Head of caudate nucleus (tissue), 42 donors: ENCODE results near the gene WDR76.

Experiments
- DNase-seq, 42 donors: peaks; one replicate each; pipeline versions ENCODE4 v3.0.0 to v3.0.0-alpha.2; 2020 to 2021; ENCODE audit warnings: mixed read lengths in 7 of 42
- intact Hi-C: fragments of 100-400 bp; cut with DNase I; formaldehyde crosslinking; loops from one replicate; pipeline ENCODE4 v1.15.0; 2022

Gene WDR76

DNA sequence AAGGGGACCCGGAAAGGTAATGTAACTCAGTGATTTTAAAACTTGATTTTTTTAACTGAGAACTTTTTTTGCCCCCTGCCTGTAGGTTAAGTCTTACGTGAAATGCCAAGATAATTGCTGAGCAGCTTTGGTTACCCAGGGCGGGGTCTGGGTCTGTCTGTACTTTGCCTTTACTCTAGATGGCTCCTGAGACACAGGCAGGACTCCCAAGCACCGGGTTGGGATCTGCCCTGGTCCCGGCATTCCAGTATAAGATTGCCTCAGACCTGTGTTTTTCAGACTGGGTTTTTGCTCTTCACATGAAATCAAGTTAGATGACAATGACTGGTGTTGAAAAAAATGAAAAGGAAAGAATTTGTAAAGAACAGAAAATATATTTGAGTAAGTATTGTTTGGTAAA, 40.3 kb downstream of the WDR76 start:
- intact Hi-C loops, result no loop called here
- DNase-seq, result no peak

DNA sequence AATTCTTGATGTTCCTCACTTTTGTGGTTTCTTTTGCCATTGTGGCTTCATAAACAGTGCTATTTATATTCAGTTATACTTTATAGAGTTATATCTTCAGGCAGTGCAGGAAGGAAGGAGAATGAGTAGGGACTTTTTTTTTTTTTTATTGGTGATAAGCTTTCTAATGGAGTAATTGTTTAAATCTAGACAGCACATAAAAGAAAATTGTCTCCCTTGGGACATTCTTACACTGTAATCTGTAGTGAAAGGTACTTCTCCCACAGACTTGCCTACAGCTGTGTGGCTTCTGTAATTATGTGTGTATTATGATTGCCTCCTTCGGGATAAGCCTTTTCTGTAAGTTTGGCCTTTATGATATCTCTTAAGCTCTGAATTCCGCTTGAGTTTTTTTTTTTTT, 41.6 kb downstream of the WDR76 start:
- intact Hi-C loops, result no loop called here
- no peak for DNase-seq

DNA sequence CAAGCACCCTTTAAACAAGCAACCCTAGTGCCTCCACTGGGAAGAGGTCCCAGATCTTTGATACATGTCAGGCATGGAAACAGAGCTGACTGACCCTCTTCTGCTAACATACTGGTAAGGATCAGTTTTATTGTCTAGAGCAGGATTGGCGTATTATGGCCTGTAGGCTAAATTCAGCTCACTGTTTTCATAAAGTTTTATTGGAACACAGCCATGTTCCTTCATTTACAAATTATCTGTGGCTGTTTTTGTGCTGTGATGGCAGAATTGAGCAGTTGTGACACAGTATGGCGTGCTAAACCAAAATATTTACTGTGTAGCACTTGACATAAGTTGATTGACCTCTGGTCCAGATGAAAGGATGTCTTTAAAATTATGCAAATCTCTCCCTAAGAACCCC, 45.0 kb downstream of the WDR76 start:
- DNase-seq, result peak in 1 of 42 donors; percentile 14

GRCh38 chr15:43872416-43873020, 45.7 kb downstream of the WDR76 start:
- peak in 41 of 42 donors; percentile 9 to 91 (median 74) for DNase-seq
- intact Hi-C loops, result no loop called here

More for the DNA sequence above, 45.0 kb downstream of the WDR76 start:
- intact Hi-C loops, result no loop called here

DNA sequence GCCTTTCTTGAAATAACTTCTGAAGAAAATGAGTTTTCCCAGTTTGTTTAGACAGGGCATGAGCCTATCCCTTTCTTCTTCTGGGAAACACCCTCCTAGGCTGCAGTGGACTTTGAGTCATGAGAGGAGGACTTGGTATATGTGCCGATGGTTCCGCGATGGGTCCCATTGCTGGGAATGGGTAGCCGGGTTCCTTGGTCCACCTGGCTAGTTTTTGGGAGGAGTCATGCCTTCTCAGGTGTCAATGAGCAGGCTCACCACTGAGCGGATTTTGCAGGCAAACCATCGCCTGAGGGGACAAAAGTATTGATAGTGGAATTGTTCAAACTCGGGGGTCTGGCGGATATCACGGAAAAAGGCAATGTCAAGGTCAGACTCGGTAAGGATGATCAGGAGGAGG, 46.8 kb downstream of the WDR76 start:
- intact Hi-C loops, result no loop called here

DNA sequence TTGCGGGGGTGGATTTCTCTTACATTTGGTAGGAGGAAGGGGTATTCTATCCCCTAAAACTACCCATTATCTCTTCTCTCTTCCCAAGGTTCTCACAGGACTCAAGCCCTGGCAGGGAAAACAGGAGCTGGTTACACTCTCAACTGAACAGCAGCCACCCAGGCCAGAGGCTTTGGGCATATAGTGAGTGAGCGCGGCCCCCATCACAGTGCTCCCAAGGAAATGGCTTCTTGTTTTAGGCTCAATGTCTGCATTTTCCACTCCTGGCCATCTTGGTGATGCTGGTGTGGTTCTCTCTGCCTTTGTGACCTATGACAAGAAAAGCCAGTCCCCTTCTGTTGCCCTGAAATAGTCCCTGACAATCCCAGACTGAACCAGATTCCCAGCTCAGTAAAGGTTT, 50.1 kb downstream of the WDR76 start:
- intact Hi-C loops, result no loop called here
- DNase-seq, result no peak

More for the DNA sequence above, 46.8 kb downstream of the WDR76 start:
- DNase-seq, result no peak

DNA sequence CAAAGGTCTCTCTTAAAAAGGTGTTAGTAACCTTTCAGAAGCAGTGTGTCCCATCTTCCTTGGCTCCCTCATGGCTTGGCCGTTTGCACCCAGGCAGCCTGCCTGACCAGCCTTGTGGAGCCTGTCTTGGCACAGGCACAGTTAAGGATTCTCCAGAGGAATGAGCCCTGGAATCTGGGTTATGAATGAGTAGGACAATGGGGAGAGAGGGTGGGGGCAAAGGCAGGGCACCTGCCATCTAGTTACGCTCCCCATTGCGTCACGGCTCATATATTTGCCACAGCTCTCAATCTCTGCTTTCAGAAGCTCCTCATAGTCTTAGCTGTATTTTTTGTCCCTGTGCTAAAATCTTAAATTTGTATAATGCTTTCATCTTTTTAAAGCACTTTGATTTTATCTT, 50.6 kb downstream of the WDR76 start:
- intact Hi-C loops, result no loop called here
- peak in 1 of 42 donors; percentile 41 for DNase-seq

DNA sequence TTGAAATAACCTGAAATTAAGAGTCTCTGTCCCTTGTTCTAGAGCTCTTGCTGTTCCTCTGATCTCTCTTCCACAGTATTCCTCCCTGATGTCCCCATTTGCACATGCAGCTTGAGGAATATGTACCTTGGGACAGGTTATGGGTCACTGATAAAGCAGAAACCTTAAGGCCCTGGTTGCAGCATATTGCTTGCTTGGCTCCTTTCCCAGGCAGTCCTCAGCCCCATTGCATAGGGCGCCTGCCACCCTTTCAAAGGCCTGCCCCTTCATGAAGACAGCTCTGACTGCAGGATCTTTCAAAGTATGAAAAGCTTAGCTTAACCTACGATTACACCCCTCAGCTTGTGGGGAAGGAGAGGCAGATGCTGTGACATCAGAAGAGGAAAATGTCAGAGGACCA, 51.6 kb downstream of the WDR76 start:
- DNase-seq, result no peak
- intact Hi-C loops, result no loop called here

DNA sequence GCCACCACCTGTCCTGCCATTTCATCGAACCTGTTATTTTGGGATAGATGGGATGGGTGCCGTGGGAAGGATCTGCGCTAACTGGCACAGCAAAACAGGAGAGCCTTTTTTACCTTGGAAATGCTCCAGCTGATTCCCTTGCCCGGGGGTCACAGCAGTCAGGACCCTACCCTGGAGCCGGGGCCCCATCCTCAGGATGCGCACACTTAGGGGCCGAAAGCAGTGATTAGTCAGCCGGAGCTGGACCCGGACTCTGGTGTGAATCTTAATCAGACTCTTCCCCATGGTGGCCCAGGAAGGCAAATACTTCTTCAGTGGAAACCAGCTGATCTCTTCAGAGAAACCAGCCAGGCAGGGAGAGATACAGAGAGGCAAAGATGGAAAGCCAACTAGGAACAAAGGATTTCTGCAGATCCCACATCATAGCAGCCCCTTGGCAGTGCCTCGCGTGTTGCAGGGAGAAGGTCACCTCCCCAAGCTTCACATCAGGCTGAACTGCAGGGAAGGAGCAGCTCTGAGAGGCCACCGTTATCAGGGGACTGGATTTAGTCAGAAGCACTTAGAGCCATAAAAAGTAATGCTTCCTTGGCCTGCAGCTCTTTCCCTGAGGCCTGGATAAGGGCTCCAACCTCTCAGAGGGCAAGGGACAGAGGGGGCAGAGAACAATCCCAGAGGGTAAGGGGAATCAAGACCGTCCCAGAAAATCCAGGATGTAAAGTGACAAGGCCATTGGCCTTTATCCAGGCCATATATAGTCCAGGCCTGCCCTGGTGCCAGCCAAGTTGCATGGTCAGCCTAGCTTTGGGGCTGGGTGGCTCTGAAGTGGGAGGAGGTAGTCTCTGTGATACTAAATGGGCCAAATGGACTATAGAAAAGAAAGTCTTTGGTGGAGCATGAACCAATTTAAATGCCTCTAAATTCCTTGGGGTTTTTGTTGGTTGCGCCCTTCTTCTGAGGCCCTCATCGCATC, 52.9 kb downstream of the WDR76 start:
- intact Hi-C loops, result loop anchor here (10.0 kb wide), 1 partner anchor 615 kb away; no protein-coding TSS in a partner anchor

DNA sequence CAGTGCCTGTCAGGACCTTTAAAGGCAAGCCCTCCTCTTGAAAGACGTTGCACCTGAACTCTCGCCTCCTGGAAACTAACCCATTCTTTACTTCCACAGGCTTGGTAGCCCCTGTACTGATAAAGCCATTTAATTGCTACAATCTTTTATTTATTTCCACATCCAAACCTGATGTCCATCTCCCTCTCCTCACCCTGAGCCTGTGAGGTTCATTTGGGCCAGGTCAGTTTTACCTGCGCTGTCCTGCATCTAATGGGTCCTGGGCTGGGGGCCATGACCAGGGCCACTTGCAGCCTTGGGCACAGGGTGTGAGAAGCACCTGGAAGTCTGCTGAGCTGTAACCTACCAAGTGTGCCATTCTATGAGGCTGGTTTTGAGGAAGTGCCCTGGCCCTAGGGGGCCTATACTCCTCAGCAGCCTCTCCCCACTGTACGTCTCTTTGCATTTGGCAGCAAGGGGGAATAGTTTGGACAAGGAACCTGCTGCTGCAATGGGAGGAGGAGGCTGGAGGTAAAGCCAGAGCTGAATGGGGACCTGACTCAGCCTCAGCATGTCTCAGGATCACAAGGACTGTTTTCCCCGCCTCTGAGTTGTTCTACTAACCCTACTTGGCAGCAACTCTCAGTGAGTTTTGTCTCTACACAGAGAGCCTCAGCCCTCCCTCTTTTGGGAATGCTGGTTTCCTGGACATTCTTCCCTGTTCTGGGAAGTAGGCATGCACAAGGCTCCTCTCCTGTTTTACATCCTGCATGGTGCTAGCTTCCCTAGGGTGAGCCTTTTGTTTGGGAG, 53.8 kb downstream of the WDR76 start:
- intact Hi-C loops, result loop anchor here (10.0 kb wide), 1 partner anchor 614 kb away; no protein-coding TSS in a partner anchor
- DNase-seq, result peak in 3 of 42 donors; percentile 29 to 69 (median 39)

More for the DNA sequence above, 52.9 kb downstream of the WDR76 start:
- DNase-seq, result peak in 1 of 42 donors; percentile 19

DNA sequence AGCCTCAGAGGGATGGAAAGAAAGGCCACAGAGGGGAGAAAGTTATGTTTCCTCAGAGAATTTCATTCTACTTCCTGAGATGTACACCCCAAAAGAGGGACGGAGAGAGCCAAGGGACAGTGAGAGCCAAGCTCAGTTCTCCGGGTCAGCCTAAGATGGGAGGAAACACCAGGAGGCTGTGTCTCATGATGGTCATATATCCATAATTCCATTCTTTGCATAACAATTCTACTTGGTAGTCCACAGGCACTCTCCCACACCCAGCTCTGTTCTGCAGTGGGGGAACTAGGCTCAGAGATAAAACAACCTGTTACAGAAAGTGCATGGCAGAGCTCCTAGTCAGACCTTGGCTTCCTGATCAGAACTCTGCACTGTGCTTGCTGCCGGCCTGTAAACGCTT, 54.4 kb downstream of the WDR76 start:
- intact Hi-C loops, result loop anchor here (10.0 kb wide), 1 partner anchor 614 kb away; no protein-coding TSS in a partner anchor
- DNase-seq, result no peak

DNA sequence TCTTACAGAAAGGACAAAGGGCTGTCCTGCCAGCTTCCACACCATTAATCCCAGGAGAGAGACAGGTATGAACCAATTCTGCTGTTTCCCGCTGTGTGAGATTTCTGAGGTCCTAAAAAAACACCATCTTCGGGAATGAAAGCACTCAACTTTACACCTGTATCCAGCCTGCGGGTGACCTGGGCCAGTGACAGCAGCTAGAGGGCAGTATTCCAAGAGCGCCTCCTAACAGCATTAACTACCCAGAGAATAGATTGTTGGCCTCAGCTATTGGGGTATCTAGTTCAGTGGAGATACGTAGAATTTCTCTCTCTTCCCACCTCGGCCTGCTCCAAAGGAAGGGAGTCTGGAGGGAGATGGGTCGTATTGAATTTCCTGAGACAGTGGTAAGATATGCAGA, 55.1 kb downstream of the WDR76 start:
- DNase-seq, result peak in 7 of 42 donors; percentile 13 to 64 (median 22)
- intact Hi-C loops, result loop anchor here (10.0 kb wide), 1 partner anchor 613 kb away; no protein-coding TSS in a partner anchor

GRCh38 chr15:43883571-43883970, 56.8 kb downstream of the WDR76 start:
- DNase-seq, result no peak
- intact Hi-C loops, result loop anchor here (10.0 kb wide), 1 partner anchor 611 kb away; no protein-coding TSS in a partner anchor

DNA sequence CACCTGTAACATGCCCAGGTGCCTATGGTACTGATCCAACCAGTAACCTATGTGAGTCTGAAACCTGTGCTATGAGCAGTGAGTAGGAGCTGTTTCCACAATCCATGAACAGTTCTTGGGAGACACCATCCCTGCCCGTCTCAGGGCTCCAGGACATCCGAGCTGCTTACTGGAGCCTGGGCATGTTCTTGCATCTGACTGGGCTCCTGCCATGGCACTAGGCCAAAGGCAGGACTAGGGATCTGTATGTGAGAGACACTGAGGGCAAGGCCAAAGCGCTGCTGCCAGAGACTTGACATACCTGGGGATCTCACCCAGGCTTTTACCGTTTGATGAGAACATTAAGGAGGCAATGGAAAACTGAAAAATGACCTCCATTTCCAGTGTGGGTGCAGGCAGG, 59.8 kb downstream of the WDR76 start:
- DNase-seq, result no peak
- intact Hi-C loops, result loop anchor here (10.0 kb wide), 1 partner anchor 608 kb away; no protein-coding TSS in a partner anchor

- intact Hi-C loops, result loop anchor here (10.0 kb wide), 1 partner anchor 607 kb away; no protein-coding TSS in a partner anchor
- DNase-seq, result no peak
Observed at GRCh38 chr15:43887901-43888300, 61.1 kb downstream of the WDR76 start.

DNA sequence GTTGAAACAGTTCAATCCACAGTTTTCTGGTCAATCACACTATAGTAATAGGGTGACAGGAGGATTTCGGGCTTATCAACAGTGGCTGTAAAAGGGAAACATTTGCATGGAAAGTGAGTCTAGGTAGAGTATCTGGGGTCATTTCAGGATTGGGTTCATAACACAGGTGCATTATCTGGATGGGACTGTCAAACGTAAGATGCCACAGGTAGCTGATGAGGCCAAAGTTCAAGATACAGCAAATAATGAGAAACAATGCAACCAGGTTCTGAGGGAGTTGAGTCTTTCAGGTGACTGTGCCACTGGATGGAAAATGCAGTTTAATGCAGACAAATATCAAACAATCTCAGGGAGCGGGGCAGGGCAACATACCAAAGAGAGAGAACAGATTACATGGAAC, 62.2 kb downstream of the WDR76 start:
- intact Hi-C loops, result loop anchor here (10.0 kb wide), 1 partner anchor 606 kb away; no protein-coding TSS in a partner anchor
- DNase-seq, result no peak

DNA sequence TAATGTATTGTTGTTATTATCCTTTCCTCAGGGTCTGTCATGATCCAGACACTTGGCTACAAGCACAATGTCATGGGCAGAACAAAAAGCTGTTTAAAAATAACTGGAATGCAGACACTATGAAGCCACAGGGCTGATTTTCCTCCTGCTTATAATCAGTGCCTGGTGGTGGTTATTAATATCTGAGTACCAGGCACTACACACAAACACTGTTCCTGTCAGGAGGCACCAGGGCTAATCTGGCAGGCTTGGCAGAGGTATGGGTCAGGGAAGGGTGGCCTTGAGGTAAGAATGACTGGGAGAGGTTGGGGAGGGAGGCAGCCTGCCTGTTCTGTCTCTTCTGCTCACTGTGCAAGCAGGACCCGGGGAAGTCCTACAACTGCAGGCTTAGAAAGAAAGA, 67.2 kb downstream of the WDR76 start:
- no peak for DNase-seq
- intact Hi-C loops, result no loop called here

GRCh38 chr15:43895586-43895985, 68.8 kb downstream of the WDR76 start:
- intact Hi-C loops, result no loop called here
- no peak for DNase-seq

GRCh38 chr15:43896543-43896942, 69.7 kb downstream of the WDR76 start:
- DNase-seq, result no peak
- intact Hi-C loops, result no loop called here
